H1 (cell line): ENCODE data around the gene SERPINB6.

Experiments used
- EP300 ChIP-seq, 2 experiments: IDR thresholded peaks; 1 replicate in 1 of 2; 2 replicates in 1 of 2; pipeline ENCODE4 v1.6.1; 2011 to 2012; ENCODE audit warnings: low read depth in 2 of 2, low read length in 2 of 2, mild to moderate bottlenecking in 2 of 2, borderline replicate concordance in 1 of 2, inconsistent platforms in 1 of 2, moderate library complexity in 1 of 2
- GABPA ChIP-seq: IDR thresholded peaks from 2 replicates; pipeline ENCODE4 v1.6.1; 2011; ENCODE audit warnings: mild to moderate bottlenecking, low read length, moderate library complexity, borderline replicate concordance; ENCODE audit not compliant: insufficient read depth
- RAD21 ChIP-seq, 2 experiments: IDR thresholded peaks in 1 of 2; conservative IDR thresholded peaks in 1 of 2; 2 replicates each; pipeline ENCODE4 v1.6.1; 2011; ENCODE audit warnings: low read depth in 2 of 2, low read length in 2 of 2, improper control_type of control experiment in 1 of 2, inconsistent platforms in 1 of 2, mild to moderate bottlenecking in 1 of 2, moderate library complexity in 1 of 2
- SIX5 ChIP-seq: IDR thresholded peaks from 2 replicates; pipeline ENCODE4 v1.6.1; 2011; ENCODE audit warnings: mild to moderate bottlenecking, low read depth, low read length
- TBP ChIP-seq: IDR thresholded peaks from 2 replicates; pipeline ENCODE4 v1.6.1; 2011; ENCODE audit warnings: low read depth, low read length, improper control_type of control experiment
- TF ChIP-seq, protein P1 (sequence below): IDR thresholded peaks from 2 replicates; pipeline ENCODE4 v1.6.1; 2012; ENCODE audit warnings: inconsistent platforms
- TF ChIP-seq, protein P2 (sequence below), 3 experiments: IDR thresholded peaks; 1 replicate in 2 of 3; 2 replicates in 1 of 3; pipeline versions ENCODE4 v1.5.1 to v1.6.1; 2011; ENCODE audit warnings: low read length in 3 of 3, mild to moderate bottlenecking in 3 of 3, inconsistent platforms in 2 of 3, low read depth in 1 of 3, moderate library complexity in 1 of 3; ENCODE audit not compliant: insufficient read depth in 1 of 3; ENCODE audit errors: control extremely low read depth in 1 of 3
- TF ChIP-seq, protein P3 (sequence below): IDR thresholded peaks from 2 replicates; pipeline ENCODE4 v1.6.1; 2012; ENCODE audit warnings: low read length, inconsistent platforms

DNA sequence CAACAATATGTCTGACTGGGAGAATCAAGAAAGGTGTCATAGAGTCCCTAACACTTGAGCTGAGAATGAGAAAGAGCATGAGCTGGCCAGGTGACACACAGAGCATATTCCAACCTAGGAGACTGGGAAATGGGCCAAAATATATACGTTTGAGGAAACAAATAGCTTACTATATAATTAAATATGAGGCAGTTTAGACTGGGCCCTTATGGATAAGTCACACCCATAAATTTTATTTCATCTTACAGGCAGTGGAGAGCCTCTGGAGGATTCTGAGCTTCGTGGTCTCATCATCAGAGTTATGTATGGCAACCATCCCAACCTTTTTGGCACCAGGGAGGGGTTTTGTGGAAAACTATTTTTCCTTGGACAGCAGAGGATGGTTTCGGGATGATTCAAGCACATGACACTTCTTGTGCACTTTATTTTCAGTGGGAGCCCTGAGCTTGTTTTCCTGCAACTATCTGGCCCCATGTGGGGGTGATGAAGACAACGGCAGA, 15.4 kb upstream of the SERPINB6 start:
- TF ChIP-seq, protein P1, sequence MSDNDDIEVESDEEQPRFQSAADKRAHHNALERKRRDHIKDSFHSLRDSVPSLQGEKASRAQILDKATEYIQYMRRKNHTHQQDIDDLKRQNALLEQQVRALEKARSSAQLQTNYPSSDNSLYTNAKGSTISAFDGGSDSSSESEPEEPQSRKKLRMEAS = no peak
- no peak for TF ChIP-seq EP300 (IDR thresholded peaks at IDR 0.05; ENCODE audit: borderline replicate concordance in 1 of 2, low read depth in 2 of 2, low read length in 2 of 2)
- TF ChIP-seq, protein P2, sequence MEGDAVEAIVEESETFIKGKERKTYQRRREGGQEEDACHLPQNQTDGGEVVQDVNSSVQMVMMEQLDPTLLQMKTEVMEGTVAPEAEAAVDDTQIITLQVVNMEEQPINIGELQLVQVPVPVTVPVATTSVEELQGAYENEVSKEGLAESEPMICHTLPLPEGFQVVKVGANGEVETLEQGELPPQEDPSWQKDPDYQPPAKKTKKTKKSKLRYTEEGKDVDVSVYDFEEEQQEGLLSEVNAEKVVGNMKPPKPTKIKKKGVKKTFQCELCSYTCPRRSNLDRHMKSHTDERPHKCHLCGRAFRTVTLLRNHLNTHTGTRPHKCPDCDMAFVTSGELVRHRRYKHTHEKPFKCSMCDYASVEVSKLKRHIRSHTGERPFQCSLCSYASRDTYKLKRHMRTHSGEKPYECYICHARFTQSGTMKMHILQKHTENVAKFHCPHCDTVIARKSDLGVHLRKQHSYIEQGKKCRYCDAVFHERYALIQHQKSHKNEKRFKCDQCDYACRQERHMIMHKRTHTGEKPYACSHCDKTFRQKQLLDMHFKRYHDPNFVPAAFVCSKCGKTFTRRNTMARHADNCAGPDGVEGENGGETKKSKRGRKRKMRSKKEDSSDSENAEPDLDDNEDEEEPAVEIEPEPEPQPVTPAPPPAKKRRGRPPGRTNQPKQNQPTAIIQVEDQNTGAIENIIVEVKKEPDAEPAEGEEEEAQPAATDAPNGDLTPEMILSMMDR (IDR thresholded peaks at IDR 0.05; ENCODE audit: control extremely low read depth in 1 of 3, insufficient read depth in 1 of 3, low read depth in 1 of 3, low read length in 3 of 3) = no peak
- no peak for TF ChIP-seq RAD21 (IDR thresholded peaks at IDR 0.05 in 1 of 2, conservative IDR thresholded peaks at IDR 0.05 in 1 of 2; ENCODE audit: low read depth in 2 of 2, low read length in 2 of 2)
- no peak for TF ChIP-seq GABPA
- TF ChIP-seq, protein P3, sequence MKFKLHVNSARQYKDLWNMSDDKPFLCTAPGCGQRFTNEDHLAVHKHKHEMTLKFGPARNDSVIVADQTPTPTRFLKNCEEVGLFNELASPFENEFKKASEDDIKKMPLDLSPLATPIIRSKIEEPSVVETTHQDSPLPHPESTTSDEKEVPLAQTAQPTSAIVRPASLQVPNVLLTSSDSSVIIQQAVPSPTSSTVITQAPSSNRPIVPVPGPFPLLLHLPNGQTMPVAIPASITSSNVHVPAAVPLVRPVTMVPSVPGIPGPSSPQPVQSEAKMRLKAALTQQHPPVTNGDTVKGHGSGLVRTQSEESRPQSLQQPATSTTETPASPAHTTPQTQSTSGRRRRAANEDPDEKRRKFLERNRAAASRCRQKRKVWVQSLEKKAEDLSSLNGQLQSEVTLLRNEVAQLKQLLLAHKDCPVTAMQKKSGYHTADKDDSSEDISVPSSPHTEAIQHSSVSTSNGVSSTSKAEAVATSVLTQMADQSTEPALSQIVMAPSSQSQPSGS = no peak
- no peak for TF ChIP-seq TBP
- no peak for TF ChIP-seq SIX5
